ENCODE data around the gene GPATCH3. TPM values are rescaled to one million over a fixed set of nuclear protein-coding genes. Genes with fewer than 3 reads are reported as not detected.

The GPATCH3 gene
- total RNA-seq, 1 donor from 2014 or later, result 2.0 TPM

DNA sequence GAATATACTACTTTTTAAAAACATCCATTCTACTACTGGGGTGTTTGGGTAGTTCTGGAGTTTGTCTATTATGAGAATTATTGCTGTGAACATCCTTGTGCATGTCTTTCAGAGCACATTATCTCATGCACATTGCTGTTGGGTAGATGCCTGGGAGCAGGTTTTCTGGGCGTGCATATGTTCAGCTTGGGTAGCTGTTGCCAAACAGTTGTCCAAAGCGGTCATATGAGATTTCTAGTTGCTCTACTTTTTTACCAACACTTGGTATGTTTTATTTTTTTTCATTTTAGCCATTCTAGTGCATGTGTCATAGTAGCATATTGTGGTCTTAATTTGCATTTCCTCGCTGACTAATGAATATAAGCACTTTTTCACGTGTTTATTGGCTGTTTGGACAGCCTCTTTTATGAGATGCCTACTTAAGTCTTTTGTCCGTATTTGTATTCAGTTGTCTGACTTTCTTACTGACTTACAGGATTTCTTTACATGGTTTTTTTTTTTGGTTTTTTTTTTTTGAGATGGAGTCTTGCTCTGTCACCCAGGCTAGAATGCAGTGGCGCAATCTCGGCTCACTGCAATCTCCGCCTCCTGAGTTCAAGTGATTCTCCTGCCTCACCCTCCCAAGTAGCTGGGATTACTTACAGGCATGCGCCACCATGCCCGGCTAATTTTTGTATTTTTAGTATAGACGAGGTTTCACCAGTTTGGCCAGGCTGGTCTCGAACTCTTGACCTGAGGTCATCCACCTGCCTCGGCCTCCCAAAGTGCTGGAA is 55.7 kb downstream of the GPATCH3 start:
- intact Hi-C loops (cut with DNase I), result no loop called here
- H3K4me3 ChIP-seq, result no peak overlapping the region
- TF ChIP-seq, protein P1, sequence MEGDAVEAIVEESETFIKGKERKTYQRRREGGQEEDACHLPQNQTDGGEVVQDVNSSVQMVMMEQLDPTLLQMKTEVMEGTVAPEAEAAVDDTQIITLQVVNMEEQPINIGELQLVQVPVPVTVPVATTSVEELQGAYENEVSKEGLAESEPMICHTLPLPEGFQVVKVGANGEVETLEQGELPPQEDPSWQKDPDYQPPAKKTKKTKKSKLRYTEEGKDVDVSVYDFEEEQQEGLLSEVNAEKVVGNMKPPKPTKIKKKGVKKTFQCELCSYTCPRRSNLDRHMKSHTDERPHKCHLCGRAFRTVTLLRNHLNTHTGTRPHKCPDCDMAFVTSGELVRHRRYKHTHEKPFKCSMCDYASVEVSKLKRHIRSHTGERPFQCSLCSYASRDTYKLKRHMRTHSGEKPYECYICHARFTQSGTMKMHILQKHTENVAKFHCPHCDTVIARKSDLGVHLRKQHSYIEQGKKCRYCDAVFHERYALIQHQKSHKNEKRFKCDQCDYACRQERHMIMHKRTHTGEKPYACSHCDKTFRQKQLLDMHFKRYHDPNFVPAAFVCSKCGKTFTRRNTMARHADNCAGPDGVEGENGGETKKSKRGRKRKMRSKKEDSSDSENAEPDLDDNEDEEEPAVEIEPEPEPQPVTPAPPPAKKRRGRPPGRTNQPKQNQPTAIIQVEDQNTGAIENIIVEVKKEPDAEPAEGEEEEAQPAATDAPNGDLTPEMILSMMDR (IDR thresholded peaks at IDR 0.05), result no peak
- H3K27ac ChIP-seq, result no peak overlapping the region
- no peak for DNase-seq (ENCODE audit: low spot score in 2 of 2)
- H3K4me1 ChIP-seq, result peaks cover 0 to 6% of the 10 kb centered on the region in 2 donors
- H3K9me3 ChIP-seq, result no peaks in the 10 kb centered on the region
- H3K27me3 ChIP-seq, result no peaks in the 10 kb centered on the region
- H3K36me3 ChIP-seq, result peaks cover 47 to 57% of the 10 kb centered on the region in 2 donors

Other genes starting within 250 kb of the GPATCH3 start
- gene ARID1A, start 204.5 kb downstream of the GPATCH3 start, total RNA-seq, result 104 TPM
- gene PIGV, start 112.5 kb downstream of the GPATCH3 start, total RNA-seq, result 8.8 TPM
- 36.0 TPM for gene ZDHHC18, start 73.8 kb downstream of the GPATCH3 start, total RNA-seq
- 17.8 TPM for gene SFN, start 37.3 kb downstream of the GPATCH3 start, total RNA-seq
- 7.5 TPM for gene GPN2, start 10.2 kb downstream of the GPATCH3 start, total RNA-seq
- gene NR0B2, start 13.5 kb upstream of the GPATCH3 start, total RNA-seq, result not detected
- gene NUDC, start 21.3 kb upstream of the GPATCH3 start, total RNA-seq, result 19.2 TPM
- not detected for gene KDF1, start 60.0 kb upstream of the GPATCH3 start, total RNA-seq
- gene TRNP1, start 93.2 kb upstream of the GPATCH3 start, total RNA-seq, result 37.6 TPM
- gene TENT5B, start 112.4 kb upstream of the GPATCH3 start, total RNA-seq, result 45.4 TPM

All from ascending aorta (tissue), 2 donors.